GM21360 (cell line): Measurements from ENCODE around the gene ABCB8.
"Not testable (repeated sequence)": the region's sequence is repeated elsewhere in the genome, so short reads cannot be mapped to it uniquely, and the experiment has no call there.

Experiments used
- ATAC-seq: cut with Tn5 transposase; IDR thresholded peaks from one replicate; pipeline ENCODE4 v1.9.1; 2021; ENCODE audit warnings: mild to moderate bottlenecking, moderate library complexity; ENCODE audit not compliant: unreplicated experiment

ABCB8 gene

DNA sequence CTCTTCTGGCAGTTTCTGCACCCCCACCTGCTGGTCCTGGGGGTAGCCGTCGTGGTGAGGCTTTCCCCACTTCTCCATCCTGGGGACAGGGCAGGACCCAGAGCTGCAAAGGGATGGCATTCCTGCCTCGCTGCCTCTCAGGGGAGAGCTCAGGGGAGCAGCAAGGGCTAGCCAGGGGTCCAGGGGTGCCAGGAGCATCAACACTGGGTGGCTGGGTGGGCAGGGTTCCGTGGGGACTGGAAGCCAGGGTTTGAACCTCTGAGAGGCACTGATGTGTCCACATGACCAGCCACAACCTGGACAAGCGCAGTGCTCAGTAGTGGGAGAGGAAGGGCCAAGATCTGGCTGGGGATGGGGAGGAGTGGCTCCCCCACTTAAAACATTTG is 5.6 kb downstream of the ABCB8 start:
- no peak for ATAC-seq

DNA sequence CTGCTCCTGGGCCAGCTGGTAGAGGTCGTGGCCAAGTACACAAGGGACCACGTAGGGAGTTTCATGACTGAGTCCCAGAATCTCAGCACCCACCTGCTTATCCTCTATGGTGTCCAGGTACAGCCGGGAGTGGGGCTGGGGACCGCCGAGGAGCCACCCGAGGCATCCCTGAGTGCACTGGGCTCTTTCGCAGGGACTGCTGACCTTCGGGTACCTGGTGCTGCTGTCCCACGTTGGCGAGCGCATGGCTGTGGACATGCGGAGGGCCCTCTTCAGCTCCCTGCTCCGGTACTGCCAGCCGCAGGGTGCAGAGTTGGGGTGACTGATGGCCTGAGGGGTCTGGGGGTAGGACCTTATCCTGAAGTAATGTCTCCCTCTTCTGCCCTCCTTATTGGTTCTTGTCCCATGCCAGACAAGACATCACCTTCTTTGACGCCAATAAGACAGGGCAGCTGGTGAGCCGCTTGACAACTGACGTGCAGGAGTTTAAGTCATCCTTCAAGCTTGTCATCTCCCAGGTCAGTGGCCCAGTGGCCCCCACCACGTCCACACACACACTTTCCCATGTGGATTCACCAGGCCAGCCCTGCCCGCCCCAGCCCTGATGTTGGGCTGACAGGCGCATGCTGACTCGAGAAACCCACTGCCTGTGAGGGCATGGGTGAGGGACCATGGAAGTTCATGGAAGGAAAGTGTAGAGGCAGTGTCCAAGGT is 6.2 kb downstream of the ABCB8 start:
- ATAC-seq = no peak

DNA sequence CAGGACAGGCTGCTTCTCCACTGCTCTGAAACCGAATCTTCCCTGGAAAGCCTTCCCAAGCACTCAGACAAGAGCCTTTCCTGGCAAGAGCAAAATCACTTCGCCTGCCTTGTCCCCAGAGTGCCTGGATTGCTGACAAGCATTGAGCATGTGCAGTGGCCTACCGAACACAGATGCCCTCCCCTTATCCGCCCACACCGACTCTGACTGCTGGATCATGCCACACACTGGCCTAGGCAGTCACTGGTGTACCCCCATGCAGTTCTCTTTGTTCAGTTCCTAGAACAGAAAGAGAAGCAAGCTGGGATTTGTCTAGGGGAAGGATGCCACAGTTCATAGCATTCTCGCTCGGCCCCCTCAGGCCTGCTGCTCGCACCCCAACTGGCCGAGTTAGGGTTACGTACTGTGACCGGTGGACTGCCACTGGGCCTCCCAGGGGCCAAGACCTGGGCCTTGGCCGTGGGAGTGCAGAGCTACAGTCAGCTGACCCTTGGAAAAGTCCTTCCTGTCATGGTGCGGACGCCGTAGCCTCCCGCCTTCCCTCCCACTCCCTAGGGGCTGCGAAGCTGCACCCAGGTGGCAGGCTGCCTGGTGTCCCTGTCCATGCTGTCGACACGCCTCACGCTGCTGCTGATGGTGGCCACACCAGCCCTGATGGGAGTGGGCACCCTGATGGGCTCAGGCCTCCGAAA is 6.9 kb downstream of the ABCB8 start:
- no peak for ATAC-seq

DNA sequence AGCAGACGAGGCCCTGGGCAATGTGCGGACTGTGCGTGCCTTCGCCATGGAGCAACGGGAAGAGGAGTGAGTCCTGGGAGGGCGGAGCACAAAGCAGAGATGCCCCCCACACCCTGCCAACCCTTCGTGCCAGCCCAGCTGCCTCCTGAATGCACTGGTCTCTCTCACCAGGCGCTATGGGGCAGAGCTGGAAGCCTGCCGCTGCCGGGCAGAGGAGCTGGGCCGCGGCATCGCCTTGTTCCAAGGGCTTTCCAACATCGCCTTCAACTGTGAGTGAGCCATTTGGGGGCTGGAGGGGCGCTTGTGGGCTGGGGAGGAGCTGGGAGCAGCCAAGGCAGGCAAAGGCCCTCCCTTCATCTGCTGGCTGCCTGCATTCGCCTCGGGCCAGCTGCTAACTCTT is 7.7 kb downstream of the ABCB8 start:
- no peak for ATAC-seq

DNA sequence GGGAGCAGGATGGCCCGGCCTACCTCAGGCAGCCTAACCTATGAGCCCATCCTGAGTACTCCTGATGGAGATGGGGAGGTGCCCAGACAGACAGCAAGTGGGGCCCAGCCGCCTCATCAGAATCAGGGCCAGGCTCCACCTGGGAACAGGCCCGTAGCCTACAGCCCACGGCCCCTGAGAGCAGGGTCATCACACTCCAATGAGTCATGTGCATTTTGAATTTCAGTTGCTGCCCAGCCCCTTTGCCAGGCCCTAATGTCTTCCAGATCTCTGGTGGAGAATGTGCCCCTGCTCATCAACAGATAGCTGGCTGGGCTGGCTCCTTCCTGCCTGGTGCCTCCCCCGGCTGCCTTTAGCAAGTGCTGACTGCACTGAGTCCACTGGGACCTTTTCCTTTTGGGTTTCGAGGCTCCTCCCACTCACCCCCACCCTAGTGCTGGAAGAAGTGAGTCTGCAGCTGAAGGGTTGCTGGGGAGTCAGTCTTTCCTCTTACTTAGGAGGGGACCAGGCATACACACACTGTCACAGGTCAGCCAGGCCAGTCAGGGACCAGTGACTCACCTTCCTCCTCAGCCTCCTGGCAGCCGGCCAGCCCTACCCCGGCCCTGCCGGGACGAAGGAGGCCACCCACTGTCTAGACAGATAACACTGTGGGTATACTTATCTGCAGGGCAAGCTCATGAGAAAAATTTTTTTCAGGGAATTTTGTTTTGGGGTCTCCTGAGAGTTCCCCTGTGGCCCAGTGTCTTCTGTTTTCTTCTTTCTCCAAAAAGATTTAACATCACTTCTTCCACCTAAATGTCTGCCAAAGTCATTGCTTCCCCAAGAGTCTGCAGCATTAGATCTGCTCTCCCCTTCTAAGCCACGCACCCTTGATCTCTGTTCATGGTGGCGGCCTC is 10.9 kb downstream of the ABCB8 start:
- no peak for ATAC-seq

DNA sequence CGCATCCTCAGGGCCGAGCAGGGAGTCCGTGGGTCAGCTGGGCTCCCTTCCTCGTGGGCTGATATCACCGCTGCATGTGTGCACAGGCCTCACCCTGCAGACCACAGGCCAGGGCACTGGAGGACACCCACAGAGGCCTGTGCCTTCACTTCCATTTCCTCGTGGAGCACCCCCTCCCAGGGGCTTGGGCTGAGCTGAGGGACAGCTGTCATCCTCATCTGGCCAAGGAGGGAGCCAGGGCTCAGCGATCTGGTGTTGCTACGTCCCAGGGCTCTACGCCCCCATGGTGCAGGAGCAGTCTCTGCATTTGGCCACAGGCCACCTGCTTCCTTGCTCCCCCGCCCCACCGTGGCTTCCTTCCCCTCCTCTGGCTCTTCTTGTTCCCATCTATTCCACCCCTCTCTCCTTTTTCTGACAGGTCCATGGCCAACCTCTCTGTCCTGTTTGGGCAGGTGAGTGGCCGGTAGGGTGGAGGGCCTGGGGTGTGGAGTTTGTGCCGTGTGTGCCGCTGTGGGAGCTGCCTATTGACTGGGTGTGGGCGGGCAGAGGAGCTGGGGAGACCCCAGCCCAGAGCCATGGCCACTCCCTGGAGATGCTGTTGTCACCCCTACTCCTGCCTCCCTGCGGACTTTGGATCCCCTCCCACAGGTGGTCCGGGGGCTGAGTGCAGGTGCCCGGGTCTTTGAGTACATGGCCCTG is 11.7 kb downstream of the ABCB8 start:
- no peak for ATAC-seq

DNA sequence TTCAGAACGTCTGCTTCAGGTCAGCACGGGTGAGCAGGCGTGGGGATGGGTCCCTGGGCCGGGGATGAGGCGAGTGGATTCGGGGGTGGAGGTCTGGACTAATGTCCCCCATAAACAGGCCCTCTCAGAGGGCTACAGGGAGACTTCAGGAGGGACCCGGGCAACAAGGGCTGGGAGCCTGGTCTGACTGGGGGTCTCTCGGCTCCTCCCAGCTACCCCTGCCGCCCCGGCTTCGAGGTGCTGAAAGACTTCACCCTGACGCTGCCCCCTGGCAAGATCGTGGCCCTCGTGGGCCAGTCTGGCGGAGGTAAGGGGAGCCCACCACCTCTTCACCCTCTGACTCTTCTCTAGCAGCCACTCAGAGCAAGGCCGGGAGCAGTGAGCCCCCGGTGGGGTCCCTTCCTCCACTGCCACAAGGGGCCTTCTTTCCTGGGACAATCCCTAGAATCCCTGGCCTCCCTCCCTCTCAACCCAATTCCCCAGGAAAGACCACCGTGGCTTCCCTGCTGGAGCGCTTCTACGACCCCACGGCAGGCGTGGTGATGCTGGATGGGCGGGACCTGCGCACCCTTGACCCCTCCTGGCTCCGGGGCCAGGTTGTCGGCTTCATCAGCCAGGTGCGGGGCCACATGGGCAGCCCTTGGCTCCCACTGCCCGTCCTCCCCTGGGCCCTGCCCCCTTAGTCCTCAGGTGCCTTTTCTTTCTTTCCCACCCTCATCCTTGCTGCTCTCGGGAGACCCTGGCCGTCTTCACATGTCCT is 12.5 kb downstream of the ABCB8 start:
- no peak for ATAC-seq

DNA sequence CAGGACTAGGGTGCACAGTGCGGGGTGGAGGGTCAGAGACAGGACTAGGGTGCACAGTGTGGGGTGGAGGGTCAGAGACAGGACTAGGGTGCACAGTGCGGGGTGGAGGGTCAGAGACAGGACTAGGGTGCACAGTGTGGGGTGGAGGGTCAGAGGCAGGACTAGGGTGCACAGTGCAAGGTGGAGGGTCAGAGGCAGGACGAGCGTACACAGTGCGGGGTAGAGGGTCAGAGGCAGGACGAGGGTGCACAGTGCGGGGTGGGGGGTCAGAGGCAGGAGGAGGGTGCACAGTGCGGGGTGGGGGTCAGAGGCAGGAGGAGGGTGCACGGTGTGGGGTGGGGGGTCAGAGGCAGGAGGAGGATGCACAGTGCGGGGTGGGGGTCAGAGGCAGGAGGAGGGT is 15.2 kb downstream of the ABCB8 start:
- not testable (repeated sequence) for ATAC-seq

DNA sequence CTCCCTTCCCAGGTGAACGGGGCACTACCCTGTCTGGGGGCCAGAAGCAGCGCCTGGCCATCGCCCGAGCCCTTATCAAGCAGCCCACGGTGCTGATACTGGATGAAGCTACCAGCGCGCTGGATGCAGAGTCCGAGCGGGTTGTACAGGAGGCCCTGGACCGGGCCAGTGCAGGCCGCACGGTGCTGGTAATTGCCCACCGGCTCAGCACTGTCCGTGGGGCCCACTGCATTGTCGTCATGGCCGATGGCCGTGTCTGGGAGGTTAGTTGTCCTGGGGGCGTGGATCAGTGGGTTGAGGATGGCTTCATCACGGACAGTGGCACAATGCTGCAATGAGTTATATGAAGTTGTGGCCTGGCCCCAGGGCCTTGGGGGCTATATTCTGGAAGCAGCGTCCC is 15.7 kb downstream of the ABCB8 start:
- ATAC-seq = no peak

DNA sequence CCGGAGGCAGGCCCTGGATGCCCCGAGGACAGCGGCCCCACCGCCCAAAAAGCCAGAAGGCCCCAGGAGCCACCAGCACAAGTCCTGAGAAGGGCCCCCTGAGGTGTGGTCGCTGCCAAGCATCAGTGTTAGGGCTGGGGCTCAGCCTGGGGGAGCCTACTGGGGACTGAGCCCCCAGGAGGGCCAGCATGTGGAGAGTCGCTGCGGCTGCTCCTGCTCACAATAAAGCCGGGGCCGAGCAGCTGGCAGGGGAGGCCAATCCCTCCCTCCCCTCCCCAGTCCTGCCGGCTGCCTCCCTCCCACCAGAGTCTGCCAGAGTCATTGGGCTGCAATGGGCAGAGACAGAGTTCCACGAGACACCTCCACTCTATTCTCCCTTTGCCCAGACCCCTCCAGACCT is 17.0 kb downstream of the ABCB8 start:
- no peak for ATAC-seq

DNA sequence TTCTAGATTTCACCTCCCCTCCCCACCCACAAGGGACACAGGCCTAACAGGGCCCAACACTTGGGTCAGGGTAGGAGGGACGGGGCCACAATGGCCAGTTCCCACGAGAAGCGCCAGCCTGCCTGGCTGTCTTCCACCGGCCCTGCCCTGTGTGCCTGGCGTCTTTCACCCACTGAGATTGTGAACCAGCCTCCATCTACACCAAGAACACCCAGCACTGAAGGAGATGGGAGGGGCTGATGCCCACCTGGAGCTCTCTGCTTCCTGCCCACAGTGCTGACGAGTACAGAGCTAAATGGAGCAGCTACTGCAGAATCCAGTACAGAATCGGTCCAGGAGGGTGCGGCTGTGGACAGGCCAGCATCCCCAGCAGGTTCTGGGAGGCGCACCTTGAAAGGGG is 17.7 kb downstream of the ABCB8 start:
- no peak for ATAC-seq

DNA sequence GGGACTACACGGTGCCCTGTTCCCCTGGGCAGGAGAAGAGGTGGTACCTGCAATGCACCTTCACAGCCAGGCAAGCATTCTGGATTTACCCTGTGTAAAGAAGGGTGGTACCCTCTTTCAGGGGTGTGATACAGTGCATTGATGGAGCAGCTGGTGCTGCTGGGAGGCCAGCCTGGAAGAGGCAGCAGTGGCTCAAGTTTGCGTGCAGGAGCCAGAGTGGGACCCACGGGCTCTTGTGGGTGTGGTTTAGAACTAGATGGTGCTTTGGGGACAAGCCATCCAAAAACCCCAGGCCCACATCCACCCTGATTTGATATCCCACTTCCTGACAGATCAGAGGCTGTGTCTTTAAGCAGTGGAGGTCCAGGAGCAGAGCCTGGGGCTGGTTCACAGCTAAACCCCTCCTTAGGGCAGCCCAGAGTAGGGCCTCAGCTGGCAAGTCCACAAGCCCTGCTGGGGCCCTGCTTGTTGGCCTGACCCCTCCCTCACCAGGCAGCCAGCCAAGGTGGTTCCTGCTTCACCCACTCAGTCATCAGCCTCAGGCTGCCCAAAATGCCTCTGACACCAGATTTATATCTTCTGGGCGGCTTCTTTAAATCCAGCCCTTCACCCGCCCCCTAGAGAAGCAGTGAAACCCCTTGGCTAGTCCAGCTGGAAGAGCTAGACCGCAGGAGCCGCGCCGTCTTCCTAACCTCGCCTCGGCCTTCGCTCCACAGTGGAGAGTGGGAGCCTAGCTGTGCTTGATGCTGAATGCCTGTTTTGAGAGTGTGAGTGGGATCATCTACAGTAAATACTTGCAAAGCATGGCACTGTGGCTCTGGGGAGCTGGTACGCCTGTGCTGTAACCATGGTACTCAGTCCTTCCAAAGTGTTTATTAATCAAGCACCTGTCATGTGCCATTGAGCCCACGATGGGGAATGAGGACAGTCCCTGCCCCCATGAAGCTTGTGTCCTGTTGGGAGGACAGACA is 18.6 kb downstream of the ABCB8 start:
- no peak for ATAC-seq

DNA sequence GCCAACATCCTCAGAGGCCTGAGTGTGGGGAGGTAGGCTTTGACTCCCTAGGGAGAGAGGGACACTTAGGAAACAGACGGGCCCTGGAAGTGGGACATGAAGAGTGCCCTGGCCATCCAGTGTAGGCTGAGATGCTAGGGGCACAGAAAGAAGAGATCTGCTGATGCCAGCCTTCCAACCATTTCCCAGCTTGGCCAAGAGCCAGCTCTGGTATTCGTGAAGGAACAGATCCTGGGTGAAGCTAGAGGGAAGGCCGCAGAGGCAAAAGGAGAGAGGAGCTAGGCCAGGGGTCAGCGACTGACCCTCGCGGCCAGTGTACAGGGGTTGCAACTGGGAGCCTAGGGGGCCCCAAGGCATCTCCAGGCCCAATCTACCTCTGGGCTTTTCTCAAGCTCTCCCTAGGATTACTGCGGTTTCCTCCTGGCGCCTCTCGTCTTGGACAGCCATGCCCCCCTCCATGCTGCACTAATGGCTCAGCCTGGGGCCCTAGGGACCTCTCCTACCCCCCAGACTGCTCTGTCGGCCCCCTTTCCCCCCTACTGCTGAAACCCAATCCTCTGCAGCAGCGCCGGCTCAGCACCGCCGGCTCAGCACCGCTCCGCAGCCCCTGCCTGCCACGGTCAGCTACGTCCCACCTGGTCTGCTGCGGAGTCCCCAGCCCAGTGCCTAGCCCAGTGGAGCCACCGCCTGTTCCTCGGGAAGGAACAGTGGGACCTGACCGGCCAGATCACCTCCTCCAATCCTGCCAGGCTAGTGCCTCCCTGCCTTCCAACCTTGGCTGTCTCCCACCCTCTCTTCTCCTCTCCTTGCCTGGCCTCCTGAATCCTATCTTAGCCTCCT is 19.9 kb downstream of the ABCB8 start, which contains the start of gene ASIC3:
TSS of gene ASIC3 (plus strand) at position 556 of the 840 bp plus-strand sequence. CDS start 355 bp downstream, outside the sequence.
- no peak for ATAC-seq

DNA sequence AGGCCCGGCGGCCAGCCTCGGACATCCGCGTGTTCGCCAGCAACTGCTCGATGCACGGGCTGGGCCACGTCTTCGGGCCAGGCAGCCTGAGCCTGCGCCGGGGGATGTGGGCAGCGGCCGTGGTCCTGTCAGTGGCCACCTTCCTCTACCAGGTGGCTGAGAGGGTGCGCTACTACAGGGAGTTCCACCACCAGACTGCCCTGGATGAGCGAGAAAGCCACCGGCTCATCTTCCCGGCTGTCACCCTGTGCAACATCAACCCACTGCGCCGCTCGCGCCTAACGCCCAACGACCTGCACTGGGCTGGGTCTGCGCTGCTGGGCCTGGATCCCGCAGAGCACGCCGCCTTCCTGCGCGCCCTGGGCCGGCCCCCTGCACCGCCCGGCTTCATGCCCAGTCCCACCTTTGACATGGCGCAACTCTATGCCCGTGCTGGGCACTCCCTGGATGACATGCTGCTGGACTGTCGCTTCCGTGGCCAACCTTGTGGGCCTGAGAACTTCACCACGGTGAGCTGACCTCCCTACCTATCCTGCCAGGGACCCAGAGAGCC is 20.7 kb downstream of the ABCB8 start:
- no peak for ATAC-seq

DNA sequence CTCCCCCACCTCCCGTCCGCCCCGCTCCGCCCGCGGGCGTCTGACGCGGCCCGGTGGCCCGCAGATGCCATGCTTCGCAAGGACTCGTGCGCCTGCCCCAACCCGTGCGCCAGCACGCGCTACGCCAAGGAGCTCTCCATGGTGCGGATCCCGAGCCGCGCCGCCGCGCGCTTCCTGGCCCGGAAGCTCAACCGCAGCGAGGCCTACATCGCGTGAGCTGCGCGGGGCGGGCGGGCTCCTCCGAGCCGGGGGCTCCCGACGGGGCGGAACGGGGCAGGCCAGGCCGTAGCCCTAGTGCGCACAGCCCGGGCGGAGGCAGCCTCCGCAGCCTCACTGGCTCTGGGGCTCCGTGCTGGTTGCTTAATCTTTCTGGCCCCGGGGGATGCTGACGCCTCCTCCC is 22.9 kb downstream of the ABCB8 start:
- no peak for ATAC-seq

DNA sequence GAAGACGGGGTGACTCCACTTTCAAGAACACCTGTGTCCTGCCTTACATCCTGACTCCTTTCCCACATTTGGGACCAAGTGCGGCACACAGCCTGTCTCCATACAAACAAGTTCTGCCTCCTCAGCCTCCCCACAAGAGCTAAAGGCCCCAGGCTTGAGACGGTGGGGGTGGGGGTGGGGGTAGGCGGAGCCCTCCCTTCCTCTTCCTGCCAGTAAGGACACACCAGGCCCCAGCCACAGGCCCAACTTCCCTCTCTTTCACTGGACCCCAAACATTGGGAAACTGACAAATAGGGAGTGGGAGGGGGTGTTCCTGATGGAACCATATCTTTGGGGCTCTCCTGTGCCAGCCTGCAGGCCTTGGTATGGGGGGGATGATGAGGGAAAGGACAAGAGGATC is 24.8 kb downstream of the ABCB8 start:
- ATAC-seq = no peak

DNA sequence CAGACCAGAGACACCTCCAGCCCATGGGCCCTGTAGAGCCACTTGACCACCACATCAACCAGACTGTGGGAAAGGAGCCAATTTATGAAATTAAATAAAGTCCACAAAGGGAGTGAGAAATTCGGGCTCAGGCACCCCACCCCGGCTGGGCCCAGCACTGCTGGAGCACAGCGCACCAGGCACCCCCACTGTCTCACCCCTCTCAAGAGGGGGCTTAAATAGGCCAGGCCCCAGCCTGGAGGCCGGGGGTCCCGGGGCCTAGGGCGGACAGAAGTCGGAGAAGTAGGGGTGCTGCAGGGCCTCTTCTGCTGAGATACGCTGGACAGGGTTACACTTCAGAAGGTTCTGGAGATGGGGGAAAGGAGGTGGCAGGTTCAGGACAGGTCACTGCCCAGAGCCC is 25.5 kb downstream of the ABCB8 start:
- ATAC-seq = no peak

DNA sequence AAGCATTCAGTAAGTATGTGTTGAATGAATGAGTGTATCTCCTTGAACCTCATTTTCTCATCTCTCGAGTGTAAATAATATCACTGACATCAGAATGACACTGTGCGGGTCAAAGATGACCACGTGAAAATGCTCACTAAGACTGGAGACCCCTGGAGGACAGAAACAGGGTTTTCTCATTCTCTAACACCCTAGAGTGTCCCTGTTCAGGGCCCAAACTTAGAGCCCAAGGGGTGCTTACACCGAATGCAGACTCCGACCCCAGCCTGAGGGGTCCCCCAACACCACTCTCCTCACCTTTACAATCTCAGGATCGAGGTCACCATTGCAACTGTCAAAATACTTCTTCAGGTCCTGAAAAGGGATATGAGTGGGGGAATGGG is 28.0 kb downstream of the ABCB8 start:
- no peak for ATAC-seq
